Measurements from ENCODE around the gene THTPA. TPM values are rescaled to one million over a fixed set of nuclear protein-coding genes. Genes with fewer than 3 reads are reported as not detected.
"Not testable (repeated sequence)": the region's sequence is repeated elsewhere in the genome, so short reads cannot be mapped to it uniquely, and the experiment has no call there.

The THTPA gene
- total and polyA plus RNA-seq, 2 of the 4 experiments (the other 2 are of a cell fraction) = 5.0 to 9.2 TPM

DNA sequence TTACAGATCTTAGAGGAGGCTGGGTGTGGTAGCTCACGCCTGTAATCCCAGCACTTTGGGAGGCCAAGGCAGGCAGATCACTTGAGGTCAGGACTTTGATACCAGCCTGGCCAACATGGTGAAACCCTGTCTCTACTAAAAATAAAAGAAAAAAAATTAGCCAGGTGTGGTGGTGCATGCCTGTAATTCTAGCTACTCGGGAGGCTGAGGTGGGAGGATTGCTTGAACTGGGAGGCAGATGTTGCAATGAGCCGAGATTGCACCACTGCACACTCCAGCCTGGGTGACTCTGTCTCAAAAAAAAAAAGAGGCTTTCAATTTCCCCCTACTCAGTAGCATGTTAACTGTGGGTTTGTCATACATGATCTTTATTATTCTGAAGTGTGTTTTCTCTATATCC, 38.1 kb downstream of the THTPA start:
- in situ Hi-C loops (cut with MboI; ENCODE audit: low sequenced_read_pairs); H3K23ac ChIP-seq (ENCODE audit: low read depth, low read length): not testable (repeated sequence)

More for the DNA sequence above, 38.1 kb downstream of the THTPA start:
- H3K56ac ChIP-seq (ENCODE audit: extremely low read depth, insufficient read depth, low read length); H3K9me3 ChIP-seq (ENCODE audit: control insufficient read depth, insufficient read depth, low read length); H3K36me3 ChIP-seq (ENCODE audit: control insufficient read depth, insufficient read depth, low read length); POLR2A ChIA-PET (ENCODE audit: unreplicated experiment); H3K4ac ChIP-seq (ENCODE audit: low read depth, low read length); CTCF ChIA-PET; H3K18ac ChIP-seq (ENCODE audit: low read depth, low read length); H2BK20ac ChIP-seq (ENCODE audit: low read depth, low read length); H2AK5ac ChIP-seq (ENCODE audit: low read depth, low read length); H3K4me3 ChIP-seq (ENCODE audit: insufficient read depth, low read depth, low read length); H3K4me2 ChIP-seq (ENCODE audit: low read depth, low read length); H3K79me1 ChIP-seq (ENCODE audit: low read depth in 1 of 2, low read length in 2 of 2); H2AK9ac ChIP-seq (replicated peaks; ENCODE audit: low read depth, low read length, poor library complexity); H4K8ac ChIP-seq (ENCODE audit: low read depth in 2 of 2, low read length in 2 of 2); H2AFZ ChIP-seq (replicated peaks; ENCODE audit: low read length, poor library complexity); H3K14ac ChIP-seq (replicated peaks; ENCODE audit: low read depth, low read length); H4K5ac ChIP-seq (ENCODE audit: low read depth, low read length); H3K4me1 ChIP-seq (ENCODE audit: control insufficient read depth, insufficient read depth, low read length); H3K9ac ChIP-seq (ENCODE audit: low read depth, low read length); H2BK120ac ChIP-seq (ENCODE audit: low read depth, low read length); BruUV-seq (replicated peaks); ATAC-seq (ENCODE audit: low read depth); dilution Hi-C loops (cut with HindIII; ENCODE audit: low sequenced_read_pairs, unreplicated experiment); H2BK5ac ChIP-seq (ENCODE audit: low read depth, low read length, poor library complexity, severe bottlenecking); H3K9me1 ChIP-seq (ENCODE audit: insufficient read depth, low read length); H4K20me1 ChIP-seq (ENCODE audit: insufficient read depth, low read length); H3K27ac ChIP-seq (ENCODE audit: insufficient read depth, low read length); H3K27me3 ChIP-seq (ENCODE audit: control insufficient read depth, insufficient read depth, low read length); DNase-seq; H2BK15ac ChIP-seq (ENCODE audit: low read depth, low read length); H4K91ac ChIP-seq (ENCODE audit: insufficient read depth, low read depth, low read length): not testable (repeated sequence)
- no CpG with 5 or more reads among the region's 3 CpGs for WGBS, 2 experiments (ENCODE audit: extremely low coverage in 2 of 2, insufficient read length in 1 of 2)
- intact Hi-C loops (cut with micrococcal nuclease) = loop anchor here (2.0 kb wide), 1 partner anchor 29 kb away; no protein-coding TSS in a partner anchor

Measured in IMR-90 (cell line).